ENCODE results near the gene ZNF121.
"Not testable (repeated sequence)": the region's sequence is repeated elsewhere in the genome, so short reads cannot be mapped to it uniquely, and the experiment has no call there.

Gene ZNF121

DNA sequence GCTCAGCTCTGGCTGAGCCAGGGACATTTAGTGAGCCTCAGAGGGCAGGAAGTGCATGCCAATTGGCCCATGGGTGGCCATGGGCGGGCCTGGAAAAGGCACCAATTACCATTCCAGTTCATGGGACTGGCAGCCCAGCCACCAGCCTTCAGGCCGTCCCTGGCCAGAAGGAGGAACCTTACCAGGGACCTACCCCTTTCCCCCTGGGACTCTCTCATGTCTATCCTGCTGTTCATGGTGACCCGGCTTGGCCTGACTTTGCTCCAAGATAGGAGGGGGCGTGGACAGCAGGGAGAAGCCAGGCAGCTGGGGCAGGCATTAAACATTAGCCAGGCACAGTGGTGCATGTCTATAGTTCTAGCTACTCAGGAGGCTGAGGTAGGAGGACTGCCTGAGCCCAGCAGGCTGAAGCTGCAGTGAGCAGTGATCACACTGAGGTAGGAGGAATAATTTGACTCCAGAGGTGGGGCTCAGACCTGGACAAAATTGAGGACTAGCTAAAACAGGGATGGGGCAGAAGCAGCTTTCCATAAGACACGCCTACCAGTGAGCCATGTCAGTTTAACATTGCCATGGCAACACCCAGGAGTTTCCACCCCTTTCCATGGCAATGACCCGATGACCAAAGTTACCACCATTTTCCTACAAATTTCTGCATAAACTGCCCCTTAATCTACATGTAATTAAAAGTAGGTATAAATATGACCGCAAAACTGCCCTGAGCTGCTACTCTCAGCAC lies 31.6 kb downstream of the ZNF121 start:
- Histone ChIP-seq H2BK120ac (ENCODE audit: low read depth, low read length) (no peak overlapping the region), H3K27me3 (ENCODE audit: control insufficient read depth in 3 of 3, insufficient read depth in 3 of 3, low read depth in 1 of 3, low read length in 3 of 3) (no peaks in the 10 kb centered on the region), H3K4me3 (ENCODE audit: low read length in 2 of 2) (no peak overlapping the region), H3K79me1 (ENCODE audit: low read depth, low read length) (no peaks in the 10 kb centered on the region), H2AFZ (ENCODE audit: low read length) (no peak overlapping the region), H4K8ac (ENCODE audit: low read depth, low read length) (no peak overlapping the region), H2BK5ac (ENCODE audit: low read length) (no peak overlapping the region), H3K23ac (ENCODE audit: low read depth, low read length, poor library complexity) (no peak overlapping the region), H2BK15ac (ENCODE audit: low read length) (no peak overlapping the region), H3K4me1 (ENCODE audit: control insufficient read depth in 2 of 2, insufficient read depth in 1 of 2, low read depth in 1 of 2, low read length in 2 of 2) (peaks cover 0 to 3% of the 10 kb centered on the region in 2 donors), H3K4me2 (ENCODE audit: insufficient read depth, low read length, poor library complexity, severe bottlenecking) (no peak overlapping the region), H3K9ac (ENCODE audit: low read depth, low read length, poor library complexity) (no peak overlapping the region), H3K14ac (ENCODE audit: low read length) (no peak overlapping the region), H3K36me3 (replicated peaks in 1 of 2; ENCODE audit: control insufficient read depth in 2 of 2, insufficient read depth in 2 of 2, low read length in 2 of 2) (peaks cover 0 to 3% of the 10 kb centered on the region in 2 donors), H3K4ac (ENCODE audit: low read length) (no peak overlapping the region), H3K27ac (replicated peaks; ENCODE audit: low read length) (no peak overlapping the region), H3K9me3 (replicated peaks in 1 of 2; ENCODE audit: control insufficient read depth in 2 of 2, insufficient read depth in 1 of 2, low read depth in 1 of 2, low read length in 2 of 2) (peaks cover 8 to 13% of the 10 kb centered on the region in 2 donors), H2AK5ac (ENCODE audit: low read depth, low read length) (no peak overlapping the region), H3K18ac (ENCODE audit: low read length) (no peak overlapping the region), H4K91ac (ENCODE audit: low read depth, low read length, poor library complexity) (no peak overlapping the region), H2BK12ac (ENCODE audit: low read length) (no peak overlapping the region)
- WGBS, 2 donors (ENCODE audit: extremely low coverage in 2 of 2, insufficient read length in 2 of 2, insufficient replicate concordance in 1 of 2), result no CpG with 5 or more reads among the region's 7 CpGs
- DNase-seq (ENCODE audit: low spot score), result no peak

DNA sequence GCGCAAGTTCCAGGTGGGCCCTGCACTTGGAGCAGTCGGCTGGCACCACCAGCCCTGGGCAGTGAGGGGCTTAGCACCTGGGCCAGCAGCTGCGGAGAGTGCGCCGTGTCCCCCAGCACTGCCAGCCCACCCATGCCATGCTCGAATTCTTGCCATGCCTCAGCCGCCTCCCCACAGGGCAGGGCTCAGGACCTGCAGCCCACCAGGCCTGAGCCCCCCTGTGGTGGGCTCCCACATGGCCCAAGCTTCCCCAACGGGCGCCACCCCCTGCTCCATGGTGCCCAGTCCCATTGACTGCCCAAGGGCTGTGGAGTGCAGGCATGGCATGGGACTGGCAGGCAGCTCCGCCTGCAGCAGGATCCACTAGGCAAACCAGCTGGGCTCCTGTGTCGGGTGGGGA lies 36.4 kb downstream of the ZNF121 start:
- Histone ChIP-seq H2AFZ (ENCODE audit: low read length) (no peak overlapping the region), H4K91ac (ENCODE audit: low read depth, low read length, poor library complexity) (no peak overlapping the region), H3K79me1 (ENCODE audit: low read depth, low read length) (no peaks in the 10 kb centered on the region), H2BK120ac (ENCODE audit: low read depth, low read length) (no peak overlapping the region), H3K14ac (ENCODE audit: low read length) (no peak overlapping the region), H3K23ac (ENCODE audit: low read depth, low read length, poor library complexity) (no peak overlapping the region), H4K8ac (ENCODE audit: low read depth, low read length) (no peak overlapping the region), H3K4me1 (ENCODE audit: control insufficient read depth in 2 of 2, insufficient read depth in 1 of 2, low read depth in 1 of 2, low read length in 2 of 2) (peaks cover 0 to 3% of the 10 kb centered on the region in 2 donors), H3K36me3 (replicated peaks in 1 of 2; ENCODE audit: control insufficient read depth in 2 of 2, insufficient read depth in 2 of 2, low read length in 2 of 2) (no peaks in the 10 kb centered on the region), H2AK5ac (ENCODE audit: low read depth, low read length) (no peak overlapping the region), H2BK5ac (ENCODE audit: low read length) (peak overlapping the region; percentile 24), H3K27me3 (ENCODE audit: control insufficient read depth in 3 of 3, insufficient read depth in 3 of 3, low read depth in 1 of 3, low read length in 3 of 3) (no peaks in the 10 kb centered on the region), H3K9me3 (replicated peaks in 1 of 2; ENCODE audit: control insufficient read depth in 2 of 2, insufficient read depth in 1 of 2, low read depth in 1 of 2, low read length in 2 of 2) (peaks cover 0 to 23% of the 10 kb centered on the region in 2 donors), H3K9ac (ENCODE audit: low read depth, low read length, poor library complexity) (peak overlapping the region; percentile 21), H2BK12ac (ENCODE audit: low read length) (no peak overlapping the region), H3K4ac (ENCODE audit: low read length) (no peak overlapping the region), H3K18ac (ENCODE audit: low read length) (no peak overlapping the region), H2BK15ac (ENCODE audit: low read length) (no peak overlapping the region), H3K4me2 (ENCODE audit: insufficient read depth, low read length, poor library complexity, severe bottlenecking) (no peak overlapping the region), H3K27ac (replicated peaks; ENCODE audit: low read length) (no peak overlapping the region), H3K4me3 (ENCODE audit: low read length in 2 of 2) (no peak overlapping the region)
- DNase-seq (ENCODE audit: low spot score), result no peak
- WGBS, 2 donors (ENCODE audit: extremely low coverage in 2 of 2, insufficient read length in 2 of 2, insufficient replicate concordance in 1 of 2), result no CpG with 5 or more reads among the region's 11 CpGs

DNA sequence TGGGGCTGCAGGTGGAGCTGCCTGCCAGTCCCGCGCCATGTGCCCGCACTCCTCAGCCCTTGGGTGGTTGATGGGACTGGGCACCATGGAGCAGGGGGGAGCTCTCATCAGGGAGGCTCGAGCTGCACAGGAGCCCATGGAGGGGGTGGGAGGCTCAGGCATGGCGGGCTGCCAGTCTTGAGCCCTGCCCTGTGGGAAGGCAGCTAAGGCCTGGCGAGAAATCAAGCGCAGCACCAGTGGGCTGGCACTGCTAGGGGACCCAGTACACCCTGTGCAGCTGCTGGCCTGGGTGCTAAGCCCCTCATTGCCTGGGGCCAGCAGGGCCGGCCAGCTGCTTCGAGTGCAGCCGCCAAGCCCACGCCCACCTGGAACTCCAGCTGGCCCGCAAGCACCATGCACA lies 43.0 kb downstream of the ZNF121 start:
- H3K36me3 ChIP-seq (replicated peaks in 1 of 2; ENCODE audit: control insufficient read depth in 2 of 2, insufficient read depth in 2 of 2, low read length in 2 of 2); H4K91ac ChIP-seq (ENCODE audit: low read depth, low read length, poor library complexity); H3K79me1 ChIP-seq (ENCODE audit: low read depth, low read length); H3K23ac ChIP-seq (ENCODE audit: low read depth, low read length, poor library complexity); H3K9ac ChIP-seq (ENCODE audit: low read depth, low read length, poor library complexity); H3K4me1 ChIP-seq (ENCODE audit: control insufficient read depth in 2 of 2, insufficient read depth in 1 of 2, low read depth in 1 of 2, low read length in 2 of 2); H2BK5ac ChIP-seq (ENCODE audit: low read length); H3K18ac ChIP-seq (ENCODE audit: low read length); H2BK15ac ChIP-seq (ENCODE audit: low read length); H3K27me3 ChIP-seq (ENCODE audit: control insufficient read depth in 3 of 3, insufficient read depth in 3 of 3, low read depth in 1 of 3, low read length in 3 of 3); H3K4me2 ChIP-seq (ENCODE audit: insufficient read depth, low read length, poor library complexity, severe bottlenecking); H2BK120ac ChIP-seq (ENCODE audit: low read depth, low read length); H4K8ac ChIP-seq (ENCODE audit: low read depth, low read length); H3K14ac ChIP-seq (ENCODE audit: low read length); H3K27ac ChIP-seq (replicated peaks; ENCODE audit: low read length); DNase-seq (ENCODE audit: low spot score); H3K4ac ChIP-seq (ENCODE audit: low read length); H2BK12ac ChIP-seq (ENCODE audit: low read length); H2AFZ ChIP-seq (ENCODE audit: low read length); H2AK5ac ChIP-seq (ENCODE audit: low read depth, low read length); H3K4me3 ChIP-seq (ENCODE audit: low read length in 2 of 2): not testable (repeated sequence)
- peaks cover 7 to 15% of the 10 kb centered on the region in 2 donors for H3K9me3 ChIP-seq (replicated peaks in 1 of 2; ENCODE audit: control insufficient read depth in 2 of 2, insufficient read depth in 1 of 2, low read depth in 1 of 2, low read length in 2 of 2)
- WGBS, 2 donors (ENCODE audit: extremely low coverage in 2 of 2, insufficient read length in 2 of 2, insufficient replicate concordance in 1 of 2), result no CpG with 5 or more reads among the region's 12 CpGs

DNA sequence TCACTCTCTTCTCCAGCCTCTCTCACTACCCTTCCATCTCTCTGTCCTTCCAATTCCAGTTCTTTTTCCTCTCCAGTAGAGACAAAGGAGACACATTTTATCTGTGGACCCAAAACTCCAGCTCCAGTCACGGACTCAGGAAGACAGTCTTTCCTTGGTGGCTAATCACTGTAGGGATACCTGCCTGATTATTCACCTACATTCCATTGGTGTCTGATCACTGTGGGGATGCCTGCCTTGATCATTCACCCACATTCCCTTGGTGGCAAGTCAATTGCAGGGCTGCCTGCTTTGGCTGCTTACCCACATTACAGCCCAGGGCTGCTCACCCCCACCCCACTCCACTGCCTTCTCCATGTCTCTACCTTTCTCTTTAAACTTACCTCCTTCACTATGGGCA lies 44.4 kb downstream of the ZNF121 start:
- H3K27me3 ChIP-seq (ENCODE audit: control insufficient read depth in 3 of 3, insufficient read depth in 3 of 3, low read depth in 1 of 3, low read length in 3 of 3); H3K14ac ChIP-seq (ENCODE audit: low read length); H4K91ac ChIP-seq (ENCODE audit: low read depth, low read length, poor library complexity); H2AFZ ChIP-seq (ENCODE audit: low read length); H3K4me2 ChIP-seq (ENCODE audit: insufficient read depth, low read length, poor library complexity, severe bottlenecking); DNase-seq (ENCODE audit: low spot score); H3K9ac ChIP-seq (ENCODE audit: low read depth, low read length, poor library complexity); H3K4ac ChIP-seq (ENCODE audit: low read length); H2AK5ac ChIP-seq (ENCODE audit: low read depth, low read length); H3K4me1 ChIP-seq (ENCODE audit: control insufficient read depth in 2 of 2, insufficient read depth in 1 of 2, low read depth in 1 of 2, low read length in 2 of 2); H3K23ac ChIP-seq (ENCODE audit: low read depth, low read length, poor library complexity); H3K79me1 ChIP-seq (ENCODE audit: low read depth, low read length); H4K8ac ChIP-seq (ENCODE audit: low read depth, low read length); H3K4me3 ChIP-seq (ENCODE audit: low read length in 2 of 2); H2BK5ac ChIP-seq (ENCODE audit: low read length); H3K18ac ChIP-seq (ENCODE audit: low read length); H2BK12ac ChIP-seq (ENCODE audit: low read length); H3K27ac ChIP-seq (replicated peaks; ENCODE audit: low read length); H2BK120ac ChIP-seq (ENCODE audit: low read depth, low read length); H2BK15ac ChIP-seq (ENCODE audit: low read length): not testable (repeated sequence)
- Histone ChIP-seq H3K36me3 (replicated peaks in 1 of 2; ENCODE audit: control insufficient read depth in 2 of 2, insufficient read depth in 2 of 2, low read length in 2 of 2) (peaks cover 14 to 23% of the 10 kb centered on the region in 2 donors), H3K9me3 (replicated peaks in 1 of 2; ENCODE audit: control insufficient read depth in 2 of 2, insufficient read depth in 1 of 2, low read depth in 1 of 2, low read length in 2 of 2) (peaks cover 14 to 29% of the 10 kb centered on the region in 2 donors)
- no CpG with 5 or more reads among the region's 1 CpG for WGBS, 2 donors (ENCODE audit: extremely low coverage in 2 of 2, insufficient read length in 2 of 2, insufficient replicate concordance in 1 of 2)

Data from neuronal stem cell (in vitro differentiated cells).